Fibroblast of skin of scalp (primary cell): Measurements from ENCODE around the gene TMEM231.
"Not testable (repeated sequence)": the region's sequence is repeated elsewhere in the genome, so short reads cannot be mapped to it uniquely, and the experiment has no call there.

Experiments used
- DNase-seq: peaks from one replicate; pipeline ENCODE4 v3.0.0-alpha.2; 2013

The TMEM231 gene

DNA sequence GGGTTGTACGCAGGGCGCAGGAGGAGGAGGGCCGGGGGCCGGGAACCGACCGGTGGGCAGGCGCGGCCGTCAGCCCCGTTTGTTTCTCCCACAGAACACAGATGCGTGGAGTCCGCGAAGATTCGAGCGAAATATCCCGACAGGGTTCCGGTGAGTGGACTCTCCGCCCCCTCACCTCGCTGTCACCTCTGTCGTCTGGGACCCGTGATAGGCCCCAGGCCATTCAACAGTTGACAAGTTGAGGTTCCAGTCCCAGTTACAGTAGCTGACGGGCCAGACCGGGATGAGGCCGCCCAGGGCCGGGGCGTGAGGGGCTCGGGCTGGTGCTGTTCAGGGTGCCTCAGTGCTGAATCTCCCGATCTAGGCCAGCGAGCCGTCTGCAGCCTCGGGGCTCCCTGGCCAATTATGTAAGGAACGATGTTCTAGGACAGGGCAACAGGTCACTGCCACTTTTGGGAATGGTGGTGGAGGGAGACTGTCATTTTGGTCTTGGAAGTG lies 10.8 kb upstream of the TMEM231 start:
- DNase-seq: no peak

DNA sequence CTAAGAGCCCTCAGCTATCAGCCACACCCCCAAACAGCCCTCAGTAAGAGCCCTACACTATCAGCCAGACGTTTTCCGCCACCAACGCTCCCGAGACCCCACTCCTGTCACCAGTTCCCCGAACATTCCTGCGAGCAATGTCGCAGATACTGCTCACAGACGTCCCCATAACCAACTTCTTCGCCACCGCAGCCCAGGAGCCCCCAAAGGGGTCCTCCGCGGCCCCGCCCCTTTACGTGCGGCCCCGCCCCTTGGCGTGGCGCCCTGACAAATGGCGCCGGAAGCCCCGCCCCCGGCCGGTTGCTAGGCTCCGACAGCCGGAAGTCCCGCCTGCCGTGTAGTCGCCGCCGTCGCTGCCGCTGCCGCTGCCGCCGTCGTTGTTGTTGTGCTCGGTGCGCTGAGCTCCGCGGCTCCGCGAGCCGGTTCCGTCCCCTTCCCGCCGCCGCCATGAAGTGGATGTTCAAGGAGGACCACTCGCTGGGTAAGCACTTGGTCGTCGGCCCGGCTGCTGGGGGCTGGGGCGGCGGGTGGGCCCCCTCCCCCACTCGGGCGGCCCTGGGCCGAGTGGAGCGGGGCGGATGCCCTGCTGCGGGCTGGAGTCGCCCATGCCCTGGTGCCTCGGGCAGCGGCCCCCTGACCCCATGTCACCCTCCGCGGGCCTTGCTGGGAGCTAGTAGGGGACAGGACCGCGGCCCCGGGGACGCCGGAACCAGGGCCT lies 10.1 kb upstream of the TMEM231 start, which contains the start of gene GABARAPL2:
Gene GABARAPL2 (plus strand): TSS at position 340 of the 718 bp plus-strand sequence. CDS start 108 bp downstream, at position 448.
- peak; percentile 78 for DNase-seq

DNA sequence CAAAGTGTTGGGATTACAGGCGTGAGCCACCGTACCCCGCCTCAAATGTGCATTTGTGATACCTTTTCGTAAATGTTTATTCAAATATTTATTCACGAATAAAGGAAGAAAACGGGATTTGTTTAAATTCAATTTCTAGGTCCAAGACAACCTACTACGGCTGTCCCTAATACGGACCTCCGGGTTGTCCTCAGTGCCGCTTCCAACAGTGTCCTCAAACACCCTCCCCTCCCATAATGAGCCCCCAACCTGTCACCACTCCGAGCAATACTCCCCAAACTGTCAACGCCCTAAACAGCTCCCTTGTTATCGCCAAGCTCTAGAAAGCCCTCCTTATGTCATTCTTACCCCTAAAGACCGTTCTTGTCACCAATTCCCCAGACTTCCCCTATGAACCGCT lies 9.6 kb upstream of the TMEM231 start:
- no peak for DNase-seq

GRCh38 chr16:75559564-75560372 lies 3.7 kb upstream of the TMEM231 start:
- peak; percentile 32 for DNase-seq

DNA sequence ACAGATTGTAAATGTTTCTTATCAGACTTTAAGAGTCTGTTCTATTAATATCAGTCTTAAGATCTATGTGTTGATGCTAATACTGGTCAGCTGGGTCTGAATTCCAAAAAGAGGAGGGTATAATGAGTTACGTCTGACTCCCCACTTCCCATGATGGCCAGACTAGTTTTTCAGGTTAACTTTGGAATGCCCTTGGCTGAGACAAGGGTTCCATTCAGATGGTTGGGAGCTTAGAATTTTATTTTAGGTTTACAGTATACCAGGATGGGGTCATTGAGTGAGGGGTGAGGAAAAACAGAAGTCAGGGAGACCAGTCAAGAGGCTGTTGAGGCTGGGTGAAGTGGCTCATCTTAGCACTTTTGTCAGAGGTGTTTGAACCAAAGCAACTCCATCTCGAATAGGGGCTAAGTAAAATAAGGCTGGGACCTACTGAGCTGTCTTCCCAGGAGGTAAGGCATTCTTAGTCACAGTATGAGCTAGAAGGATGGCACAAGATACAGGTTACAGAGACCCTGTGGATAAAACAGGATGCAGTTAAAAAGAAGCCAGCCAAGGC lies 2.9 kb upstream of the TMEM231 start:
- DNase-seq: no peak

DNA sequence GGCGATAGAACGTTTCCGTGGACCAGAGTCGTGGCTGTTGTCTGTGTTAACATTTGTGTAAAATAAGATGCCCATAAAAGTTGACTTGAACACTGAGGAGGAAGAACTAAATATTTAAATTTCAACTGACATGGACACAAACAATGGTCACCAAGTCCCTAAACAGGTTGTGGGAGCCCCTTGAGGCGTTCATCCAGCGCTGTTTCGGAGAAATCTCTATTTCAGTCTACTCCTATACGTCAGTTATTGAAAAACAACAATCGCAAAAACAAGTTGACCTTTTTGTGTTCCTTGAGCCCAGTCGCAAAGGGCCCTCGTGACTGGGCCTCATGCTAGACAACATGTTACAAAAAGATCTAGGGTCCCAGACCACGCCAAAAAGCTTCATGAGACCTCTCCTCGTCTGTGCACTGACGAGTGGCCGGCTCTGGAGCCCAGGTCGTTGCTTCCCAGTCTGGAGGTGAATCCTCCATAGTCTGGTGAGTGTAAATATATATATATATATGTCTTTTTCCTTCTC lies 439 bp upstream of the TMEM231 start:
- no peak for DNase-seq

- peak; percentile 91 for DNase-seq
Observed at GRCh38 chr16:75555213-75555706, 792 bp downstream of the TMEM231 start.

GRCh38 chr16:75552951-75553350 lies 3.1 kb downstream of the TMEM231 start:
- DNase-seq: no peak

GRCh38 chr16:75550211-75550662 lies 5.8 kb downstream of the TMEM231 start:
- peak; percentile 12 for DNase-seq

DNA sequence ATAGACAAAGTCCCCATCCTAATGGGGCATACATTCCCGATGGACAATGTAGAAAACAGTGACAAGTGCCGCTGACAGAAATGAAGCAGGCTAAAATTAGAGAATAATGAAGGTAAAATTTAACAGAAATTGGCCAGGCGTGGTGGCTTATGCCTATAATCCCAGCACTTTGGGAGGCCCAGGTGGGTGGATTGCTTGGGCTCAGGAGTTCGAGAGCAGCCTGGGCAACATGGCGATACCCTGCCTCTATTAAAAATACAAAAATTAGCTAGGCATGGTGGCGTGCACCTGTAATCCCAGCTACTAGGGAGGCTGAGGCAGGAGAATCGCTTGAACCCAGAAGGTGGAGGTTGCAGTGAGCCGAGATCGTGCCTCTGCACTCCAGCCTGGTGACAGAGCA lies 7.6 kb downstream of the TMEM231 start:
- DNase-seq: not testable (repeated sequence)

- no peak for DNase-seq
Observed at GRCh38 chr16:75546293-75546692, 9.8 kb downstream of the TMEM231 start.

GRCh38 chr16:75545879-75546278 lies 10.2 kb downstream of the TMEM231 start:
- DNase-seq: not testable (repeated sequence)

DNA sequence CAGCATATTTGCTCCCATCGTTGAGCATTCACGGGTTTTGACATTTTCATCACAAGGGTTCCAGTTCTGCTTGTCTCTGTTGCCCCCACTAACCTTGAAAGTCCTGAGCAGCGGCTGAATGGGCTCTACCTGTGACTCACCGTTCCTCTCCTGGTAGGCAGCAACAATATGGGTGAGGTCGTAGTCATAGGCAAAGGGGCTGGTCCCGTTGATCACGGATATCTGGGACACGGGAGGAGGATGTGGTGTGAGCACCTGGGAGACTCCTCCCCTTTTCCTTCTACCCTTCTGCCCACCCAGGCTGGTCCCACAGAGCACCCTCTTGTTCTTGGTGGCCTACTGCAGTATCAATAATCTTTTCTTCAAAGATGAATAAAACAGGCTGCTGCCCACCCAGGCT lies 13.6 kb downstream of the TMEM231 start:
- DNase-seq: not testable (repeated sequence)

DNA sequence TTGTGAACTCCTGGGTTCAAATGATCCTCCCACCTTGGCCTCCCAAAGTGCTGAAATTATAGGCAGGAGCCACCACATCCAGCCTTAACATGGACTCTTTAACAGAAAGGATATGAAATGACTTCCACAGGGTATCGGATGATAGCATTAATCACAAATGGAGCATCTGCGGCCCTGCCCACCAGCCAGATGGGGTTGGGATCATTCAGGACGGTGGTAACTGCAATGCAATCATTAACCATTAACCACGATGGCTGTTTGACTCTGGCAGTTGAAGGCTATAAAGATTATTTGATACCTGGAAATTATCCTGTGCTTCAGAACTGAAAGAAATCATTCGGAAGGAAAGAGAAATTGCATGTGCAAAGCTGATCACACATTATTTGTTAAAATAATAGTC lies 14.8 kb downstream of the TMEM231 start:
- no peak for DNase-seq

DNA sequence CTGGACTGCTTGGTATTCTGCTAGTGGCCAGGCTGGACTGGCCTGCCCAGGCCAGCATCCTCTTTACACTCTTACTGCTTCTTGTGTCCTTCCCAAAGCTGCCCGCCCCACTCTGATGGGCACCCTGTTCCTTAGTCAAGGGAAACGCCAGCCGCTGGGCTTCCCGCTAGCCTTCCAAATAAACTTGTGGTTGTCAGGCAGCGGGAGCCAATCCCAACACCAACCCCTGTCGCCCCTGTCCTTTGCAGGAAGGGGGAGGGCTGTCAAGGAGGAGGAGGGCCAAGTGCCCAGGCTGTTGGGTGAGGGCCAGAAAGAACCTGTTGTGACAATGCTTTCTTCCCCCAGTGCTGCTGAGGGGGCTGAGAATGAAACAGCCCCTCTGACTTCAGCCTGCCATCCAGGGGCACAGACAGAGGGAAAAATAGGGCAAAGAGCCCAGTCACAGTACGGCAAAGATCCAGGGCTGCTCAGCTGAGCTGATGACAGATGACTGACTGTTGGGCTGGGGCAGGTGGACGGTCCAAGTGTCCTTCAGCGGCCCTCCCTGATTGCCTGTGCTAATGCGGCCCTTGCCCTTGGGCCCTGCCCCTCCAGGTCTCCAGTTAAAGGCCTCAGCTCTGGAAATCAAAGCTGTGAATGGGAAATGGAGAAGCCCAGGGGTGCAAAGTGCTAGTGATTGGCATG lies 17.0 kb downstream of the TMEM231 start:
- DNase-seq: not testable (repeated sequence)

DNA sequence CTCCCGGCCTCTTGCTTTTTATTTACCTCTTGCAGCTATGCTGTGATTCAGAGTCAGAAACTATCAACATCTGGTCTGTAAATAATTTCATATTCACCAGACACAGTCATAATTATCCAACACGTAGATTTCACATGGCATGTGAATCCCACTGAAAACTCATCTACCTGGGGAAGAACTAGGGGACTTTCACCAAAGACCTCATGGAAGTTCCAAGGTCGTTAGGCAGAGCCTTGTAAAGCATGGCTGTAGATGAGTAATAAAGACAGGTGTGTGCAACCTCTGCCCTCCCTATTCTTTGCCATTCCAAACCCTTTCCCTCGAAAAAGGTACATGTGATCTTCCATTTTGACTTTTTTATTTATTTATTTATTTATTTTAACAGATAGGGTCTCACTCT lies 18.3 kb downstream of the TMEM231 start:
- no peak for DNase-seq

GRCh38 chr16:75535901-75536300 lies 20.2 kb downstream of the TMEM231 start, which contains the start of gene CHST5:
TSS of gene CHST5 (minus strand) at chr16:75536108. CDS start at chr16:75530384, 5,724 bp downstream.
- no peak for DNase-seq

DNA sequence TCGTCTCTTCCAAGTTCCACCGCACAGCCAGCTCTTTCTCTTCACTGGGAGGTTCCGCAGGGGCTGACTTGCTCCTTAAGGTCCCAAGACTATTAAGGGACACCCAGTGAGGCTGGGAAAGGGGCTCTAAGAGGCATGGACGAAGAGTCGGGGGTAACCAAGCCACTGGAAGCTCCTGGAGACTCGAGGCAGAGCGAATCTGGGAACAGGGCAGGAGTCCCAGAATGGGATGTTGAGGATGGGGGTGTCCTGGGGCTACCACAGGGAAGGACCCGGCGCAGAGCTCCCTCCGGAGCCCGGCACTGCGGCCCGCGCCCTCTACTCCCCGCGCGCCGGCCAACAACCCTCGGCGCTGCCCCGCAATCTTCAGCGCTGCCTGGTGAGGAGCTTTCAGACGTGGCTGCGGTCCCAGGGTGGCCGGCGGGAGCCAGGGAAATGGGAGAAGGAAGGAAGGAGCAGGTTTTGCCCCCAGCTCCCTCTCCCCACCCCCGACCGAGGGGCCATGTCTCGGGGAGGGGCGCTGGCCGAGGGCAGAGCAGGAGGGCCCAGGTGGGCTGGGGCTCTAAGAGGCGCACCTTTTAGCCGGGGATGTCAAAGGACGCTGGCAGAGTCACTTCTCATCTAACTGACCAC lies 20.7 kb downstream of the TMEM231 start:
- DNase-seq: no peak

DNA sequence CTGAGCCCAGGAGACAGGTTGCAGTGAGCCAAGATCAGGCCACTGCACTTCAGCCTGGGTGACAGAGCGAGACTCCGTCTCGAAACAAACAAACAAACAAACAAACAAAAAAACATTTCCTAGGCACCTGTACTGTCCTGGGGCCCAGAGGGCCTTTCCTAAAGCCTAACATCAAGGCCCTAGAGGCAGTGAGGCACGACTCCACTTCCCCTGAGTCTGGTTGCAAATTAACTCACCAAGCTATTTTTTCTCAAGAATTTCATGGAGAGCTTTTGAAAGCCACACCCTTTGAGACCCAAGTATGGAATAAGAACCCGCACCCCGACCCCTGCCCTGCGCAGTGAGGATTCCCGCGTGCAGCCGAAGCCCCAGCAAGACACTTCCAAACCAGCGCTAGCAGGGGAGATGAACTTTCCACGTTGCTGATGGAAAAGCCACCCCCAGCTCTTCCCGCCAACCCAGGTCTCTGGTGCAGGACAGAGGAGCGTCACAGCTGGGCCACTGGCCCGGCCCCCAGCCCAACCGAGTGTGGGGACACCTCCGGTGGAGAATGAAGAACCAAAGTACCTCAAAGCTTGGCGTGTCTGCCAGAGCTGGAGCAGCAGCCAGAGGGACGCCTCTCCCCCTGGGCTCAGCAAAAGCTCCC lies 21.4 kb downstream of the TMEM231 start:
- DNase-seq: no peak

DNA sequence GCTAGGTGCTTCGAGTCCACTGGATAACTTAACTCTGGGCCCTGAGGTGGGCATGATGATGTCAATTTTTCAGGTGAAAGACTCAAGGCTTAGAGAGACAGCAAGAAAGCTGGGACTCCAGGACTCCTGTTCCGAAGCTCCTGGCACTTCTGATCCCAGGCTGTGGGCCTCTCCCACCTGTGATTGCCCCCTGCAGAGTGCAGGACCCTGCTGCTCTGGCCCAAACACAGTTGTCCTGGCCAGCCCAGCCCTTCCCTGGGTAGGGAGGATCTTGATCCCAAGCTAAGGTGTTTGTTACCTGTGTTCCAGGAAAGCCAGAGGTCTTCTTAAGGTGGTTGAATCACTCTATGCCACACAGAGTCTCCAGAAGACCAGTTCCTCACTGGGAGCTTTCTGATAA lies 23.3 kb downstream of the TMEM231 start:
- no peak for DNase-seq
